ENCODE results near the gene RPS3A. TPM values are rescaled to one million over a fixed set of nuclear protein-coding genes. Genes with fewer than 3 reads are reported as not detected.

The RPS3A gene
- polyA plus RNA-seq, 1 donor from 2014 or later: 4,982 TPM

GRCh38 chr4:151105454-151106032 is 6.1 kb downstream of the RPS3A start:
- TF ChIP-seq SMC3 (conservative IDR thresholded peaks at IDR 0.05; ENCODE audit: poor library complexity) (no peak), EP300 (conservative IDR thresholded peaks at IDR 0.05; ENCODE audit: poor library complexity, severe bottlenecking) (no peak), MXI1 (conservative IDR thresholded peaks at IDR 0.05; ENCODE audit: poor library complexity, severe bottlenecking) (no peak), RAD21 (conservative IDR thresholded peaks at IDR 0.05) (no peak), POLR2AphosphoS5 (IDR thresholded peaks at IDR 0.05) (no peak), TAF1 (IDR thresholded peaks at IDR 0.05; ENCODE audit: low read depth) (no peak), EZH2 (IDR thresholded peaks at IDR 0.05; ENCODE audit: borderline replicate concordance, insufficient read depth, low read length, poor library complexity, severe bottlenecking) (no peak)
- TF ChIP-seq, protein P1, sequence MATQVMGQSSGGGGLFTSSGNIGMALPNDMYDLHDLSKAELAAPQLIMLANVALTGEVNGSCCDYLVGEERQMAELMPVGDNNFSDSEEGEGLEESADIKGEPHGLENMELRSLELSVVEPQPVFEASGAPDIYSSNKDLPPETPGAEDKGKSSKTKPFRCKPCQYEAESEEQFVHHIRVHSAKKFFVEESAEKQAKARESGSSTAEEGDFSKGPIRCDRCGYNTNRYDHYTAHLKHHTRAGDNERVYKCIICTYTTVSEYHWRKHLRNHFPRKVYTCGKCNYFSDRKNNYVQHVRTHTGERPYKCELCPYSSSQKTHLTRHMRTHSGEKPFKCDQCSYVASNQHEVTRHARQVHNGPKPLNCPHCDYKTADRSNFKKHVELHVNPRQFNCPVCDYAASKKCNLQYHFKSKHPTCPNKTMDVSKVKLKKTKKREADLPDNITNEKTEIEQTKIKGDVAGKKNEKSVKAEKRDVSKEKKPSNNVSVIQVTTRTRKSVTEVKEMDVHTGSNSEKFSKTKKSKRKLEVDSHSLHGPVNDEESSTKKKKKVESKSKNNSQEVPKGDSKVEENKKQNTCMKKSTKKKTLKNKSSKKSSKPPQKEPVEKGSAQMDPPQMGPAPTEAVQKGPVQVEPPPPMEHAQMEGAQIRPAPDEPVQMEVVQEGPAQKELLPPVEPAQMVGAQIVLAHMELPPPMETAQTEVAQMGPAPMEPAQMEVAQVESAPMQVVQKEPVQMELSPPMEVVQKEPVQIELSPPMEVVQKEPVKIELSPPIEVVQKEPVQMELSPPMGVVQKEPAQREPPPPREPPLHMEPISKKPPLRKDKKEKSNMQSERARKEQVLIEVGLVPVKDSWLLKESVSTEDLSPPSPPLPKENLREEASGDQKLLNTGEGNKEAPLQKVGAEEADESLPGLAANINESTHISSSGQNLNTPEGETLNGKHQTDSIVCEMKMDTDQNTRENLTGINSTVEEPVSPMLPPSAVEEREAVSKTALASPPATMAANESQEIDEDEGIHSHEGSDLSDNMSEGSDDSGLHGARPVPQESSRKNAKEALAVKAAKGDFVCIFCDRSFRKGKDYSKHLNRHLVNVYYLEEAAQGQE (IDR thresholded peaks at IDR 0.05; ENCODE audit: borderline replicate concordance): no peak
- TF ChIP-seq, protein P2, sequence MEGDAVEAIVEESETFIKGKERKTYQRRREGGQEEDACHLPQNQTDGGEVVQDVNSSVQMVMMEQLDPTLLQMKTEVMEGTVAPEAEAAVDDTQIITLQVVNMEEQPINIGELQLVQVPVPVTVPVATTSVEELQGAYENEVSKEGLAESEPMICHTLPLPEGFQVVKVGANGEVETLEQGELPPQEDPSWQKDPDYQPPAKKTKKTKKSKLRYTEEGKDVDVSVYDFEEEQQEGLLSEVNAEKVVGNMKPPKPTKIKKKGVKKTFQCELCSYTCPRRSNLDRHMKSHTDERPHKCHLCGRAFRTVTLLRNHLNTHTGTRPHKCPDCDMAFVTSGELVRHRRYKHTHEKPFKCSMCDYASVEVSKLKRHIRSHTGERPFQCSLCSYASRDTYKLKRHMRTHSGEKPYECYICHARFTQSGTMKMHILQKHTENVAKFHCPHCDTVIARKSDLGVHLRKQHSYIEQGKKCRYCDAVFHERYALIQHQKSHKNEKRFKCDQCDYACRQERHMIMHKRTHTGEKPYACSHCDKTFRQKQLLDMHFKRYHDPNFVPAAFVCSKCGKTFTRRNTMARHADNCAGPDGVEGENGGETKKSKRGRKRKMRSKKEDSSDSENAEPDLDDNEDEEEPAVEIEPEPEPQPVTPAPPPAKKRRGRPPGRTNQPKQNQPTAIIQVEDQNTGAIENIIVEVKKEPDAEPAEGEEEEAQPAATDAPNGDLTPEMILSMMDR (IDR thresholded peaks at IDR 0.05; ENCODE audit: poor library complexity, severe bottlenecking): no peak
- no peak overlapping the region for H3K9ac ChIP-seq (ENCODE audit: low read length)
- peaks cover 19% of the 10 kb centered on the region for H3K79me2 ChIP-seq (replicated peaks; ENCODE audit: insufficient read depth, low read length)
- H3K36me3 ChIP-seq (ENCODE audit: insufficient read depth, low read length): peaks cover 3% of the 10 kb centered on the region
- no peak overlapping the region for H3K27ac ChIP-seq (ENCODE audit: low read length)
- H3K27me3 ChIP-seq (ENCODE audit: insufficient read depth, low read depth, low read length): no peaks in the 10 kb centered on the region
- H3K4me3 ChIP-seq (ENCODE audit: low read length): no peak overlapping the region
- H3K9me3 ChIP-seq (ENCODE audit: low read length): no peaks in the 10 kb centered on the region
- H3K9me2 ChIP-seq (ENCODE audit: insufficient read depth, low read length): no peaks in the 10 kb centered on the region
- no peak overlapping the region for H2AFZ ChIP-seq (ENCODE audit: low read depth, low read length)
- no peaks in the 10 kb centered on the region for H3F3A ChIP-seq (ENCODE audit: insufficient read depth, low read length, poor library complexity, severe bottlenecking)
- H4K20me1 ChIP-seq (ENCODE audit: insufficient read depth): no peaks in the 10 kb centered on the region
- H3K4me2 ChIP-seq (ENCODE audit: low read length): no peak overlapping the region

- H3K27me3 ChIP-seq (ENCODE audit: insufficient read depth, low read depth, low read length): no peaks in the 10 kb centered on the region
- no peak overlapping the region for H3K4me3 ChIP-seq (ENCODE audit: low read length)
- no peaks in the 10 kb centered on the region for H3K9me3 ChIP-seq (ENCODE audit: low read length)
- no peak overlapping the region for H3K4me2 ChIP-seq (ENCODE audit: low read length)
- H3K9me2 ChIP-seq (ENCODE audit: insufficient read depth, low read length): no peaks in the 10 kb centered on the region
- no peaks in the 10 kb centered on the region for H4K20me1 ChIP-seq (ENCODE audit: insufficient read depth)
- TF ChIP-seq EP300 (conservative IDR thresholded peaks at IDR 0.05; ENCODE audit: poor library complexity, severe bottlenecking) (no peak), SMC3 (conservative IDR thresholded peaks at IDR 0.05; ENCODE audit: poor library complexity) (no peak), POLR2AphosphoS5 (IDR thresholded peaks at IDR 0.05) (no peak), TAF1 (IDR thresholded peaks at IDR 0.05; ENCODE audit: low read depth) (no peak), MXI1 (conservative IDR thresholded peaks at IDR 0.05; ENCODE audit: poor library complexity, severe bottlenecking) (no peak), RAD21 (conservative IDR thresholded peaks at IDR 0.05) (no peak), EZH2 (IDR thresholded peaks at IDR 0.05; ENCODE audit: borderline replicate concordance, insufficient read depth, low read length, poor library complexity, severe bottlenecking) (no peak)
- TF ChIP-seq, protein P2 (IDR thresholded peaks at IDR 0.05; ENCODE audit: poor library complexity, severe bottlenecking): no peak
- TF ChIP-seq, protein P1 (IDR thresholded peaks at IDR 0.05; ENCODE audit: borderline replicate concordance): no peak
- H3K9ac ChIP-seq (ENCODE audit: low read length): no peak overlapping the region
- no peak overlapping the region for H3K27ac ChIP-seq (ENCODE audit: low read length)
- no peaks in the 10 kb centered on the region for H3F3A ChIP-seq (ENCODE audit: insufficient read depth, low read length, poor library complexity, severe bottlenecking)
- no peak overlapping the region for H2AFZ ChIP-seq (ENCODE audit: low read depth, low read length)
- peaks cover 3% of the 10 kb centered on the region for H3K36me3 ChIP-seq (ENCODE audit: insufficient read depth, low read length)
- H3K79me2 ChIP-seq (replicated peaks; ENCODE audit: insufficient read depth, low read length): peaks cover 5% of the 10 kb centered on the region
Observed at GRCh38 chr4:151107063-151107462, 7.6 kb downstream of the RPS3A start.

All from neural cell (in vitro differentiated cells).